Activated effector memory CD4-positive, alpha-beta T cell treated with anti-CD3 and anti-CD28 coated beads, Interleukin-2, amount 50 U/mL, for 16 hours (primary cell): Measurements from ENCODE around the gene BAZ1A.
"Not testable (repeated sequence)": the region's sequence is repeated elsewhere in the genome, so short reads cannot be mapped to it uniquely, and the experiment has no call there.

Experiments
- DNase-seq: peaks from one replicate; pipeline ENCODE4 v3.0.0-alpha.2; 2020

BAZ1A gene

GRCh38 chr14:34782031-34782430, 93.1 kb downstream of the BAZ1A start:
- DNase-seq: no peak

DNA sequence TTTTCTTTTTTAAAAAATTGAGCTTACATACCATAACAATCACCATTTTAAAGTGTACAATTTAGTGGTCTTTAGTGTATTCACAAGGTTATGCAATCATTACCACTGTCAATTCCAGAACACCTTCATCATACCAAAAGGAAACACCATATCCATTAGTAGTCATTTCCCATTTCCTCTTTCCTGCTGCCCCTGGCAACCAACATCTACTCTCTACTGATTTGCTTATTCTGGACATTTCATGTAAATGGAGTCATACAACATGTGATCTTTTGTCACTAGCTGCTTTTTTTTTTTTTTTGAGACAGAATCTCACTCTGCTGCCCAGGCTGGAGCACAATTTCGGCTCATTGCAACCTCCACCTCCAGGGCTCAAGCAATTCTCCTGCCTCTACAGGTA, 93.9 kb downstream of the BAZ1A start:
- no peak for DNase-seq

DNA sequence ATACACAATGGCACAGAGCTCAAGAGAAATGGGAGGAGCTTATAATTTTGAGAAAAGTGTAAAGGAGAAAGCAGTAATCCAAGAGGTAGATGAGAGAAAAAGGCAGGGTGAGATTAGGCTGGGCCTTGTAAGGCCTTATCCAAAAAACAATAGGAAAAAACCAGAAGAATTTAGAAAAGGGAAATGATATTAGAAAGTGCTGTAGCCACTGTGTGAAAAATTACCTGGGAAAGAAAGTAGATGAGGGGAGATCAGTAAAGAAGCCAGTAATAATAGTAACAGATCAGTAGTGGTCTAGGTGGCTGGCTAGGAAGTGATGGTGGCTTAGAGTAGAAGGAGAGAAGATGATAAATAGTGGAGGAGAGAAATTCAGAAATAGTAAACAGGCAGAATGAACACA, 94.5 kb downstream of the BAZ1A start:
- no peak for DNase-seq

DNA sequence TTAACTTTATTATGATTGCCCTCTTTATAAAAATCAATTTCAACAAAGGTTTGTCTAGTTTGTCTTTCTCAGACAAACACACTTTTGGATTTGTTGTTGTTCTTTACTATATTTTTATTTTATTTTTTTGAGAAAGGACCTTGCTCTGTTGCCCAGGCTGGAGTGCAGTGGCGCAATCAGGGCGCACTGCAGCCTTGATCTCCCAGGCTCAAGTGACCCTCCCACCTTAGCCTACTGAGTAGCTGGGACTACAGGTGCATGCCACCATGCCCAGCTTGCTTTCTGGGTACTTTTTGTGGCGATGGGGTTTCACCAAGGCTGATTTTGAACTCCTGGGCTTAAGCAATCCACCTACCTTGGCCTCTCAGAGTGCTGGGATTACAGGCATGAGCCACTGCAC, 96.4 kb downstream of the BAZ1A start:
- DNase-seq: no peak

DNA sequence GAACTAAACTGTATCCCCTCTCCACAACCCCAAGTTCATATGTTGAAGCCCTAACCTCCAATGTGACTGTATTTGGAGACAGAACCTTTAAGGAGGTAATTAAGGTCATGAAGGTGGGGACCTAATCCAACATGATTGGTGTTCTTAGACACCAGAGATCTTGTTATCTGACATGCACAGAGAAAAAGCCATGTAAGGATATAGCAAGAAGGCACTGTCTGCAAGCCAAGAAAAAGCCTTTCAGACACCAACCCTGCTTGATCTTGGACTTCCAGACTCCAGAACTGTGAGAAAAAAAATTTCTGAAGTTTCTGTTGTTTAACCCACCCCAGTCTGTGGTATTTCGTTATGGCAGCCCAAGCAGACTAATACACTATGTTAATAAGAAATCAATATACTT, 98.5 kb downstream of the BAZ1A start:
- no peak for DNase-seq

DNA sequence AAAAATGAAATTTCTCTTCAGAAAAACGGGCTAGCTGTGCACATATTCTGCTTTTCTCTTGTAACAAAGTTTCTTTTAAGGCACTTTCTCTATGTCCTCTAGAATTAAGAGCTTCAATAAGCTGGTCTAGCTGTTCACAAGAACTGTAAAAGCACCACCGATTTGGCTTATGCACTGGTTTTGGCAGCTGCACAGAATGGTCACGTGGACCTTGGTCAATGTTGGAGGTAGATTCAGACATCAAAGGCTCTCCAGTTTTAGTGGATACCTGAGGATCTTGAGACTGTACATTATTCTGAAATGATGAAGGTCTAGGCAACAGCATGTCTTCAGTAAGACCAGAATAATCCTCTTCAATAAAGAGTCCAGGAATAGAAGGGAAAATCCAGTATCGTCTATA, 99.2 kb downstream of the BAZ1A start:
- DNase-seq: no peak

- no peak for DNase-seq
Measured at GRCh38 chr14:34775342-34775741, 99.8 kb downstream of the BAZ1A start.

DNA sequence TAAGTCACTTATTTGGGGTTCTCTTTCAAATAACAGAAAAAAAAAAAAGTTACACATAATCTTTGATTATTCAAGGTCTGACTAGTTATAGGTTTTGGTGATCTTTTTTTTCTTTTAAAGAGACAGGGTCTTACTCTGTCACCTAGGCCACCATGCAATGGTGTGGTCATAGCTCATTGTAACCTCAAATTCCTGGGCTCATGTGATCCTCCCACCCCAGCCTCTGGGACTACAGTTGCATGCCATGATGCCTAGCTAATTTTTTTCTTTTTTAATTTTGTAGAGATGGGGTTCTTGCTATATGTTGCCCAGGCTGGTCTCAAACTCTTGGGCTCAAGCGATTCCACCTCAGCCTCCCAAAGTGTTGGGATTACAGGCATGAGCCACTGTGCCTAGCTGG, 104.3 kb downstream of the BAZ1A start:
- no peak for DNase-seq

GRCh38 chr14:34766606-34767005, 108.6 kb downstream of the BAZ1A start:
- DNase-seq: no peak

DNA sequence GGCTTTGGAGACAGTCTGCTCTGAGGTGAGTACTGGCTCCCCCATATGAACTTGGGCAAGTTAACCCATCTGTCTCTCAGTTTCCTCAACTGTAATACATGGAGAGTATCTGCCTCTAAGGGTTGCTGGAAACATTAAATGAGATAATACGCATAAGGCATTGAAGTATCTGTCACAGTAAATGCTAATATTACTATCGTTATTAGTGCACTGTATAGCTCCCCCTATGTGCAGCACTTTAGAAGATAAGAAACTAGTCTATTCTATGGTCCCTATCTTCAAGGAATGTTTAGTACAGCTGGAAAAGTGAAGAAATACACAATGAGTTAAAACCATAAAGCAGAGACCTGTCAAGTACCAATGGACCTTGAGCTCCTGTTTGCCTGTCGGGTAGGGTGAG, 109.1 kb downstream of the BAZ1A start:
- no peak for DNase-seq

- no peak for DNase-seq
Measured at GRCh38 chr14:34755215-34755614, 119.9 kb downstream of the BAZ1A start.

- no peak for DNase-seq
Measured at GRCh38 chr14:34754687-34755086, 120.5 kb downstream of the BAZ1A start.

DNA sequence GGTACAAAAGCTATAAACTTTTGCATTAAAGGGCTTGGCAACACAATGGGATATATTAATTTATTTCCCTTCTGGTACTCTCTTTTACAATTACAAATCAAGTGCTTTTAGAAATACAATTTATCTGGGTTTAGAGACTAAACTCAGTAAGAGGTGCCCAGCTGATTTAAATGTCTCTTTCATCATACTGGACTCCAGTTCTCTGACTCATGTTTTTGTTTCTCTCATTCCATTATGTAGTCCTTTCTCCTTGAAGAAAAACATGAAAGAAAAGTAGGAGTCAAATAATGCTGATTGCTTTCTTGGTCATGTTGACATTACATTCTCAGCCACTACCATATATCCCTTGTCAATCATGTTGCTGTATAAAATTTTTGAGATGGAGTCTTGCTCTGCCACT, 124.5 kb downstream of the BAZ1A start:
- no peak for DNase-seq

DNA sequence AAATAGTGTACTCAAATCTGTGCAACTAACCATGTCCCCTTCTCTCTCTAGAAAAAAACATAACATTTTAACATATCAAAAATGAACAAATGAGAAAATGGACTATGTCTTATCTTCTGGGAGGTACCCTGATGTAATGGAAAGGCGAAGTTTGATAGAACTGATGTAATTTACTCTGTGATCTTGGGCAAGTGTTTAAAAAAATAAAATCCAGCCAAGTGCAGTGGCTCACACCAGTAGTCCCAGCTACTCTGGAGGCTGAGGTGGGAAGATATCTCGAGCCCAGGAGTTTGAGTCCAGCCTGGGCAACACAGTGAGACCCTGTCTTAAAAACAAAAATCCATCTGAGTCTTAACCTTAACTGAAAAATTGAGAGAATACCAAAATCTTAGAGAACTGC, 124.9 kb downstream of the BAZ1A start:
- no peak for DNase-seq

DNA sequence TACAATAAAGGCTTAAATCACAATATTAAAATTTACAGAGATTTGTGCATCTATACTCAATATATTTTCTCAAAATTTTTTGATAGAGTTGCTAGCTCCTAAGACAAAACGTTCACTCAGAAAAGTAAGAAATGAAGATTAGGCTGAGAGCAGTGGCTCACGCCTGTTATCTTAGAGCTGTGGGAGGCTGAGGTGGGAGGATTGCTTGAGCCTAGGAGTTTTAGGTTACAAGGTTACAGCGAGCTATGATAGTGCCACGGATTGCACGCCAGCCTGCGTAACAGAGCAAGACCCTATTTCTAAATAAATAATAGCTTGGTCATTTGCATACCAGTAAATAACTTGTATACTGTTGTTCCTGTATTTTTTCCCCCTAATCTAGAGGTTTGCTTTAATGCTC, 125.8 kb downstream of the BAZ1A start:
- no peak for DNase-seq

DNA sequence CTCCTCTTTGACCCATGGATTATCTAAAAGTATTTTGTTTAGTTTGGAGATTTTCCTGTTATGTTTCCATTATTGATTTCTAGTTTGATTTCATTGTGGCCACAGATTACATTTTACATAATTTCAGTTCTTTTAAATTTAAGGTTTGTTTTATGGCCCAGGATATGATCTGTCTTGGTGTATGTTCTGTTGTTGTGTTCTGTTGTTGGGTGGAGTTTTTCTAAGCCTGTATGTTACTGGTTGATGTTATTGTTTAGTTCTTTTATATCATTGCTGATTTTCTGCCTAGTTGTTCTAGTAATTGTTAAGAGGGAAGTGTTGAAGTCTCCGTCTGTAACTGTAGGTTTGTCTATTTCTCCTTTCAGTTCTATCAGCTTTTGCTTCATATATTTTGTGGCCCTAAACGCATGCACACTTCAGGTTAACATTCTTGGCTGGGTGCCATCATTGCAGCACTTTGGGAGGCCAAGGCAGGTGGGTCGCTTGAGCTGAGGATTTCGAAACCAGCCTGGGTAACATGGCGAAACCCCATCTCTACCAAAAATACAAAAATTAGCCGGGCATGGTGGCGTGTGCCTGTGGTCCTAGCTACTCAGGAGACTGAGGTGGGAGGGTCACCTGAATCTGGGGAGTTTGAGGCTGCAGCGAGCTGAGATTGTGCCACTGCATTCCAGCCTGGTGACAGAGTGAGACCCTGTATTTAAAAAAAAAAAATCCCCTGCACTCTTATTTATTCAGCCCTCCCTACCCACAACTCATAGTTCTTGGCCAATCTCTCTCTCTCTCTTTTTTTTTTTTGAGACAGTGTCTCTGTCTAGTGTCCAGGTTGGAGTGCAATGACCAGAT, 132.7 kb downstream of the BAZ1A start:
- no peak for DNase-seq

DNA sequence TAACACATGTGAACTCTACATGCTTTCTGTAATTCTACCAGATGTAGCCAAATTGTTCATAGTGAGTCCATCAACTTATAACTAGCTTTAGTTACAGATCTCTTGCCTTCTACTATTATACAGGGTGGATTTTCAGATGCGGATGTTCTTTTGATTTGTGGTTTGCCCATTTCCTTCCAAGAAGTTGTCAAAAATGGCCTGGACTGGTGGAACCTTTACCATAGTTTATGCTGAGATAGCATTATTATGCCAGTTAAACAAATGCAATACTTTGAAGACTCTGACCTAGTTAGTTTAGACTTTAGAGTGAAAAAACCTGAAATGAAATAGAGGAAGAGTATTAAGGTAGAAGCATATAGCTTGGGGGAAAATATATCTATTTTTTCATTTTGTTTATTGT, 133.3 kb downstream of the BAZ1A start:
- DNase-seq: no peak

GRCh38 chr14:34740139-34740538, 135.0 kb downstream of the BAZ1A start:
- not testable (repeated sequence) for DNase-seq

DNA sequence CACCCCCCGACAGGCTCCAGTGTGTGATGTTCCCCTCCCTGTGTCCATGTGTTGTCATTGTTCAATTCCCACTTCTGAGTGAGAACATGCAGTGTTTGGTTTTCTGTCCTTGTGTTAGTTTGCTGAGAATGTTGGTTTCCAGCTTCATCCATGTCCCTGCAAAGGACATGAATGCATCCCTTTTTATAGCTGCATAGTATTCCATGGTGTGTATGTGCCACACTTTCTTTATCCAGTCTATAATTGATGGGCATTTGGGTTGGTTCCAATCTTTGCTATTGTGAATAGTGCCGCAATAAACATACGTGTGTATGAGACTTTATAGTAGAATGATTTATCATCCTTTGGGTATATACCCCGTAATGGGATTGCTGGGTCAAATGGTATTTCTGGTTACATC, 138.1 kb downstream of the BAZ1A start:
- not testable (repeated sequence) for DNase-seq

DNA sequence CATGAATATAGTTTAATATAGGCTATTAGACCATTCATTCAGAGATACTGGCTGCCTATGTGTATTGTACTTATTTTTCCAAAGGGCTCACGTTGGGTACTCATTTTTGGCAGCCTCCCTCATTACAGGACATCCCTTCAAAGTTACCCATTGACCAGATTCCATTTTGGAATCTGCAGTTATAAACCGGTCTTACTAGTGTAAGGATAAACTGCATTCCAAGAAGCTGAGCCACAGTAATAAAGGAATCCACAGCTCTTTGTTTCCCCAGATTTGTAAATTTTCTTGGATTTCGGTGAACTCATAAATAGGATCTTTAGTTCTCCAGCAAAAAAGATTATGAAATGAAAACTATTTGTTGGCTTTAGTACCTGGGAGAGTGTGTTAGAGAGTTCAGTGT, 141.9 kb downstream of the BAZ1A start:
- DNase-seq: no peak

GRCh38 chr14:34732802-34733201, 142.4 kb downstream of the BAZ1A start:
- no peak for DNase-seq

GRCh38 chr14:34723867-34724266, 151.3 kb downstream of the BAZ1A start:
- no peak for DNase-seq

DNA sequence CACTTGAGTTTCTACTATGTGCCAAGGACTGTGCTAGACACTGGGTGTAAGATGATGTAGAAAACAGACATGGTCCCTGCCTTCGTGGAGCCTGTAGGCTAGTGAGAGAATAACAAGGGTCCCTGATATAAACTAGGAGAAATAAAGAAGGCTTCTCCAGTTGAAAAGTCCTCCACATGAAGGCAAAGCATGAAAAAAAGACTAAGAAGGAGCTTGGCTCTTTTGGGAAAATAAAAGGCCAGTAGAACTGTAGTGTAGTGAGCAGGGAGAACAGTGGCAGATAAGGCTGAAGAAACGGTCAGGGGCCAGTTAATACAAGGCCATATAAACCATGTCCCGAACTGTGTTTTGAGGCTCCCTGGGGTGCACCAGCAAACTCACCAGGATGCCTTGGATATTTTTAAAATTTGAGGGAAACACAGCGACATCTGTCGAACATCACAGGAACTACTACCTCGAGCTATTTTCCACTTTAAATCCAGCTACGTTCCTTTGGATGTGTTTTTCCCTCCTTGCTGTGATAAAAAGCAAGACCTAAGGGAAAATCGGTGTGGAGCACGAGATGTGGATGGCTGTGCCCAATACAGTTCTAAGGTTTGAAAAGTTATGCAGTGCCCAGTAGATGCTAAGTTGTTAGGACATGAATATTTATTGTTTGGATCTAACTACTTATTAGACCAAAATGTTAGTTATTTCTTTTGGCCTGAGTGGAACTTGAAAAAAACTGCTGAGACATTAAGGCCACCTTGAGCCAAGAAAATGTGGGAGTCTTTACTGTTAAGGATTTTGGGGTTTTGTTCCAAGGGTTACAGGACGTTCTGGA, 152.2 kb downstream of the BAZ1A start:
- DNase-seq: peak; percentile 69

DNA sequence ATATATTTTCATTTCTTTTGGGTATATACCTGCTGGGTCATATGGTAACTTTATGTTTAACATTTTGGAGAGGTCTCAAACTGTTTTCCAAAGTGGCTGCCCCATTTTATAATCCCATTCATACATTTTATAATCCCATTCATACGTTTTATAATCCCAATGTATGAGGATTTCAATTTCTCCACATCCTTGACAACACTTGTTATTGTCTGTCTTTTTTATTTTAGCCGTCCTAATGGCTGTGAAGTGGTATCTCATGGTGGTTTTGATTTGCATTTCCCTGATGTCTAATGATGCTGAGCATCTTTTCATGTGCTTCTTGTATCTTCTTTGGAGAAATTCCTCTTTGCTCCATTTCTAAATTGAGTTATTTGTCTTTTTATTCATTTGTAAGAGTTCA, 154.0 kb downstream of the BAZ1A start:
- no peak for DNase-seq
